Omental fat pad (tissue), 4 donors: ENCODE measurements around the gene DNER. TPM values are rescaled to one million over a fixed set of nuclear protein-coding genes. Genes with fewer than 3 reads are reported as not detected.
"Not testable (repeated sequence)": the region's sequence is repeated elsewhere in the genome, so short reads cannot be mapped to it uniquely, and the experiment has no call there.

Source experiments
- ATAC-seq: fragments of 150-250 bp; one replicate; pipeline ENCODE4 v1.9.1; 2016; ENCODE audit warnings: mild to moderate bottlenecking, moderate library complexity; ENCODE audit not compliant: low FRiP score
- DNase-seq: peaks from one replicate; pipeline ENCODE4 v3.0.0-alpha.2; 2019; ENCODE audit warnings: low spot score
- CTCF ChIP-seq, 3 donors: fragments of 450-650 bp; IDR thresholded peaks; one replicate each; pipeline ENCODE4 v1.5.1; 2016 to 2017; ENCODE audit warnings: antibody characterized with exemption in 3 of 3, mild to moderate bottlenecking in 3 of 3, moderate library complexity in 2 of 3
- total RNA-seq, 4 donors: library from RNA; depleted of rRNA; stranded (reverse); fragments of >200 nt; gene quantifications; one replicate each; pipeline ENCODE4 v1.1.0, GENCODE V29; 2016

DNER gene
- total RNA-seq, 4 donors from 2014 or later = 3.1 to 12.2 (median 8.7) TPM

DNA sequence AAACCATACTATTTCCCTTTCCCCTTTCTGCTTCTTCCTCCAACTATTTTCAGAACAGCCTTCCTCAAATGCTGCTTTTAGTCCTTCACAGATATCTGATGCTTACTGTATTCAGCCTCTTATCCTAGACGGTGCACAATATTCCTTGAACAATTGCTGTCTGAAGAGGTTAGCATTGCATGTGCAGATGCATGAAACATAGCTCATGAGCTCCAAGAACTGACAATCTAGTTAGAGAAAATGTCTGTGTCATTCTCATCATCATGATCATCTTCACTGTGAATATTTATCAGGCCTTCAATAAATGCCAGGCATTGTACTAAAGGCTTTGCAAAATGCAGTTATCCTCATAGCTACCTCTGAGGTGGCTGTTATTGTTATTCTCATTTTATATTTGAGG, 190.7 kb downstream of the DNER start:
- no peak for DNase-seq
- ATAC-seq = no peak
- TF ChIP-seq CTCF (IDR thresholded peaks at IDR 0.05) = no peak

GRCh38 chr2:229521576-229521975, 192.8 kb downstream of the DNER start:
- ATAC-seq (no peak), DNase-seq (no peak)
- no peak for TF ChIP-seq CTCF (IDR thresholded peaks at IDR 0.05)

DNA sequence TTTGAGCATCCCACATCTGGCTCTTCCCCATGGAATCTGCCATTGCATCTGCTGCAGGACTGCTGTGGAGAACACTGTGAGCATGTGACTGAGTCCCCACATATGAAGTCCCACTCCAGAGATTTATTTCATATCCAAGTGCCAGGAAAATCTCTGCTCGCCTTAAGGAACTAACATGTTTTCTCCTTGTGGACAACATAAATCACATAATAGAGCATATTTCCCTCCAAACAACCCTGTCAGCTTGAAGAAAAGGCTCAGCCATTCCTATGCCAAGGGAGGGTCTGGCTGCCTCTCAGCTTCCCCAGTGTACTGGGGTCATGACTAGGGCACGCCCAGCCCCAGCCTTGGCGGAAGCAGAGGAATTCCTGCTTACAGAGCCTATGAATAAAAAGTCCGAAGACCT, 193.7 kb downstream of the DNER start:
- TF ChIP-seq CTCF (IDR thresholded peaks at IDR 0.05) = no peak
- no peak for DNase-seq
- ATAC-seq = no peak

DNA sequence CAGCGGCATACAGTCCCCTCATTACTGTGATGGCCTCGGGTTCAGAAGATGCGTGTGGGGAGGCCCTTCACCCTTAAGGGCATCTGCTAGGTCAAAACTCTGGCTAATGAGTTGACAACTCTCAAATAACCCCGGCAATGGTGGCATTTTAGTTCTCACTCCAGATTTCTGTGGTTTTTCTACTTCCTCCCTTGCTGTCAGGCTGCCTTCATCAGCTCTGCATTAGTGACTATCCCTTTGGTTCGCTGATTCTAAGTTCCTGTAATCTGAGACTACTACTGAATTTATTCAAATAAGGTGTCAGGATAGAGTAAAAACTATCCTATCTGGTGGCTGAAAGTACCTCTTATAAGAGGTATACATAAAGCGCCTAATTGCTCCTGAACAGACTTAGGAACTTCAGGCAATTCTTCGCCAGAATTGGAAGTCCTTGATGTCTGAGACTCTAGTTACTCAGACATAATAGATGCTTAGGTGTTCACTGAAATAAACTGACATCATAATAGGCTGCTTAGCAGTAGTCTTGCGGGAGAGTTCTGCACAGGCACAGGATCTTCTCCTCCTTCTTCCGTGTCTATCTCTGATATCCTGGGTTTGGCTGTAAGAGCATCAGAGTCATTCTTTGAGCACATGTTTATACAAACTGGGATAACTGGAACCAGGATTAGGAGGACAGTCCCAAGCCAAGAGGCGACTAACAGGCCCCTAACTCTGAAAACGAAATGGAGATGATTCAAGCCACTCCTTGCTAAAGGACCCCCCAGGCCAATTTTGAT, 194.5 kb downstream of the DNER start:
- DNase-seq (no peak), ATAC-seq (no peak)
- TF ChIP-seq CTCF (IDR thresholded peaks at IDR 0.05) = no peak

DNA sequence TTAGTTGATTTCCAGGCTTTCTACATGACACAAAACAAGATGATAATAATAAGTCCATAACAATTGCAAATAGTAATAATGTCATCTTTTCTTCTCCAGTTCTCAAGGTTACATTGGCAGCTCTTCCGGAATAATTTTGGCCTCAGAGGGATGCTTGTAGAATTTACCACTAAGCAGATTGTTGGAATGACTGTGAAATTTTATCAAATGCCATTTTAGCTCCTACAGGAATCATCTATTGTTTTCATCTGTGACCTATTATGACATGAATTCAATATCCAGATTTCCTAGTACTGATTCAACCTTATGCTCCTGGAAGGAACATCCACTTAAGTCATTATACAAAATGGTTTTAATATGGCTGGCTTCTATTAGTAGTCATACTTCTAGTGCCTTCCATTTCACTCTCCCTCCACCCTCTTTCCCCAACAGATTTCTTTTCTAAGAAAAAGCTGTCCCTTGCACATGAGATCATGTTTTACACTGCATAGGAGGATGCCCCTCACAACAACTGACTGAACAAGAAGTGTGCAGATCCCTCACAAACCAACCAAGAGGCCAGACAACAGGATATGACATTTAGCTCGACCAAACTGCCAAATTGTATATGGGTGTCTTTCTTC, 200.0 kb downstream of the DNER start:
- no peak for TF ChIP-seq CTCF (IDR thresholded peaks at IDR 0.05)
- DNase-seq (no peak), ATAC-seq (no peak)

- TF ChIP-seq CTCF (IDR thresholded peaks at IDR 0.05) = no peak
- DNase-seq = no peak
- ATAC-seq = no peak
These were observed 202.8 kb downstream of the DNER start for GRCh38 chr2:229511524-229511923.

DNA sequence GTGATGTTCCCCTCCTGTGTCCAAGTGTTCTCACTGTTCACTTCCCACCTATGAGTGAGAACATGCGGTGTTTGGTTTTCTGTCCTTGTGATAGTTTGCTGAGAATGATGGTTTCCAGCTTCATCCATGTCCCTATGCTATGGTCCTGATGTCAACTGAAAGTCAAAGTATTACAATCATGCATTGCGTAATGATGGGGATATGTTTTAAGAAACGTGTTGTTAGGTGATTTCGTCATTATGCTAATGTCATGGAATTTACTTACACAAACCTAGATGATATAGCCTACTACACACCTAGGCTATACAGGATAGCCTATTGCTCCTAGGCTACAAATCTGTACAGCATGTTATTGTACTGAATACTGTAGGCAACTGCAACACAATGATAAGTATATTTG, 207.7 kb downstream of the DNER start:
- not testable (repeated sequence) for ATAC-seq, DNase-seq
